GM12801 (cell line): ENCODE results near the gene MPND.

Source experiments
- TF ChIP-seq, protein P1 (sequence below): IDR thresholded peaks from one replicate; pipeline ENCODE4 v1.5.1; 2011; ENCODE audit warnings: control low read depth; ENCODE audit not compliant: insufficient read length; ENCODE audit errors: extremely low read depth

Gene MPND

DNA sequence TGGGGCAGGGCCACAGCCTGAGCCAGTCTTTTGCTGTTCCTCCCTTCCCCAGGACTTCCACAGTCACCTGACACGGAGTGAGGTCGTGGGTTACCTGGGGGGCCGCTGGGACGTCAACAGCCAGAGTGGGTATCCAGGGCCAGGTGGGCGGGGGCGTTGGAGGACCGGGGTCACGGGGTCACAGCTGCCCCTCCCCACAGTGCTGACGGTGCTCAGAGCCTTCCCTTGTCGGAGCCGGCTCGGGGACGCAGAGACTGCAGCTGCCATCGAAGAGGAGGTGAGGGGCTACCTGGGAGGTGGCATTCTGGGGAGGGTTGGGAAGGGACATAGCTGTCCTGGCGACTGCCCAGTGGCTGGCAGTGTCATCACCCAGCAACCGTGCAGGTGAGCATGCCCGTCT is 11.5 kb downstream of the MPND start:
- TF ChIP-seq, protein P1, sequence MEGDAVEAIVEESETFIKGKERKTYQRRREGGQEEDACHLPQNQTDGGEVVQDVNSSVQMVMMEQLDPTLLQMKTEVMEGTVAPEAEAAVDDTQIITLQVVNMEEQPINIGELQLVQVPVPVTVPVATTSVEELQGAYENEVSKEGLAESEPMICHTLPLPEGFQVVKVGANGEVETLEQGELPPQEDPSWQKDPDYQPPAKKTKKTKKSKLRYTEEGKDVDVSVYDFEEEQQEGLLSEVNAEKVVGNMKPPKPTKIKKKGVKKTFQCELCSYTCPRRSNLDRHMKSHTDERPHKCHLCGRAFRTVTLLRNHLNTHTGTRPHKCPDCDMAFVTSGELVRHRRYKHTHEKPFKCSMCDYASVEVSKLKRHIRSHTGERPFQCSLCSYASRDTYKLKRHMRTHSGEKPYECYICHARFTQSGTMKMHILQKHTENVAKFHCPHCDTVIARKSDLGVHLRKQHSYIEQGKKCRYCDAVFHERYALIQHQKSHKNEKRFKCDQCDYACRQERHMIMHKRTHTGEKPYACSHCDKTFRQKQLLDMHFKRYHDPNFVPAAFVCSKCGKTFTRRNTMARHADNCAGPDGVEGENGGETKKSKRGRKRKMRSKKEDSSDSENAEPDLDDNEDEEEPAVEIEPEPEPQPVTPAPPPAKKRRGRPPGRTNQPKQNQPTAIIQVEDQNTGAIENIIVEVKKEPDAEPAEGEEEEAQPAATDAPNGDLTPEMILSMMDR: no peak

DNA sequence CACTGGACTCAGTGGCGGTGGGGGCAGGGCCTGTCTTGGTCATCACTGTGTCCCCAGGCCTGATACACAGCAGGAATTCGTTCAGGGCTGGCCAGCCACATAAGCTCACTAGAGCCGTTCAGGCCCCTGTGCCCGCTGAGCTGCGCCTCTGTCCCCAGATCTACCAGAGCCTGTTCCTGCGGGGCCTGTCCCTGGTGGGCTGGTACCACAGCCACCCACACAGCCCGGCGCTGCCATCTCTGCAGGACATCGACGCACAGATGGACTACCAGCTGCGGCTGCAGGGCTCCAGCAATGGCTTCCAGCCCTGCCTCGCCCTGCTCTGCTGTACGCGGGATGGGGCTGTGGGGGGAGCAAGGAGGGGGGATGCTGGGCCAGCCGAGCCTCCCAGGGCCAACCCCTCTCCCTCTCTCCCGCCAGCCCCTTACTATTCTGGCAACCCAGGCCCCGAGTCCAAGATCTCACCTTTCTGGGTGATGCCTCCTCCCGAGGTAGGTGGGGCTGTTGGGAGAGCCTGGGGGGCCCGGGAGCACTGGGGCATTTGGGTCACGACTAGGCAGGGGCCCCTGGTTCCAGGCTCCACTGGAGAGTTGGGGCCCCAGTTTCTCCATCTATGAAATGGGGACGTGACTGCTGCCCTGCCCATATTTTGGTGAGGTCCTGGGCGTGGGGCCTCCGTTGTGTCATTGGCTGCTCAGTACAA is 13.9 kb downstream of the MPND start:
- TF ChIP-seq, protein P1: no peak

DNA sequence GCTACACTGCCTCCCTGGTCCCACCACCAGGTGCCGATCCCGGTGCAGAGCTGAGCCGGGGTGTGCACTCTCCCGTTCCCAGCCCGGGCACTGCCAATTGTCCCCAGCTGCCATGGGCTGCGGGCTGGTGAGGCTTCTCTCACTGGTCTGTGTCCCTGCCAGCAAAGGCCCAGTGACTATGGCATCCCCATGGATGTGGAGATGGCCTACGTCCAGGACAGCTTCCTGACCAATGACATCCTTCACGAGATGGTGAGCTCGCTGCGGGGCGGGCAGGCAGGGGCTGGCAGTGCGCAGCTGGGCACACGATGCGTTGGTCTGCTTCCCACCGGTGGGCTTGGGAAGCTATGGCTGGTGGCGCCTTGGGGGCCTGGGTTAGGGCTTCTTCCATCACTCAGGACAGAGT is 14.6 kb downstream of the MPND start:
- TF ChIP-seq, protein P1: no peak

DNA sequence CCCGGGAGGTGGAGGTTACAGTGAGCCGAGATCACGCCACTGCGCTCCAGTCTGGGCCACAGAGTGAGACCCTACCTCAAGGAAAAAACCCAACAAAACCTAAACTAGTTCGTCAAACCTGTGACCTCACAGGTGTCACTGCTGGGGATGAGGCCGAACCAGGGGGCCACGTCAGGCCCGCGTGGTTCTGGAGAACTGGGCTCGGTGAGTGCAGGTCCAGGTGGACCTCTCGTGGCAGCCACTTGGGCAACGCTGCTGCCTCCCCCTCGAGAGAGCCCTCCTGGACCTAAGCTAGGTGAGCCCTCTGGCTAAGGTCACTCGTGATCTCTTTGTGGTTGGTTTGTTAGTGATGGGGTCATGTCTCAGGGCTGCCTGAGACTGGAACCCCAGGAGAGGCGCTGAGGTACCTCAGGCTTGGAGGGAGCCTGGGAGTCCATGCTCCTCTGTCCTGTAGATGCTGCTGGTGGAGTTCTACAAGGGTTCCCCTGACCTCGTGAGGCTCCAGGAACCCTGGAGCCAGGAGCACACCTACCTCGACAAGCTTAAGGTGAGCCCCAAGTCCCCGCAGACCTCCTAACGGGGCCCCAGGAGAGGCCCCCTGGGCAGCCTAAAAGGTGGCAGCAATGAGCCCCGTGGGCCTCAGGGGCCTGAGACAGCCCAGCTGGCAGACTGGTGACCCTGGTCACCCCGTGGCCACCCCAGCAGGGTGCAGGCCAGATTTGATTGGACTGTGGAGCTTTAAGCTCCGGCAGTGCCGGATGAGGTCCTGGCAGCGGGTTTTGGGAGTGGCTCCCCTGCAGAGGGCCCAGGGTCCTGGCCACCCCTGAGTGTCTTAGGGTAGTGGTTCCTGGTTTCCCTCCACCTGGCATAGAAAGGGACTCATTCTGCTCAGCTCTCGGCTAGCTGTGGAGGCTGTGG is 15.6 kb downstream of the MPND start:
- TF ChIP-seq, protein P1: no peak

DNA sequence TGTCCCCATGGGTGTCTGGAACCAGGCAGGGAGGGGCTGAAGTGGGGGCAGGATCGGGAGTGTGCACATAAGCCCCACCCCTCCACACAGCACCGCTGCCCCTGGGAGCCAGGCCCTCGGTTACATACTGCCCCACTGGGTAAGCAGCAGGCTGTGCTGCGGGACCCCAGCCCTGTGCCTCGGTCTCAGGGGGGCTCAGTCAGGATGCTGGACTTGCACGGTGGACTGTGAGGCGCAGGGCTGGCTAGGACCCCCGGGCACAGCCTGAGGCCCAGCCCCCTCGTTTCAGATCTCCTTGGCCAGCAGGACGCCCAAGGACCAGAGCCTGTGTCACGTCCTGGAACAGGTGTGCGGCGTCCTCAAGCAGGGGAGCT is 16.3 kb downstream of the MPND start:
- TF ChIP-seq, protein P1: no peak

DNA sequence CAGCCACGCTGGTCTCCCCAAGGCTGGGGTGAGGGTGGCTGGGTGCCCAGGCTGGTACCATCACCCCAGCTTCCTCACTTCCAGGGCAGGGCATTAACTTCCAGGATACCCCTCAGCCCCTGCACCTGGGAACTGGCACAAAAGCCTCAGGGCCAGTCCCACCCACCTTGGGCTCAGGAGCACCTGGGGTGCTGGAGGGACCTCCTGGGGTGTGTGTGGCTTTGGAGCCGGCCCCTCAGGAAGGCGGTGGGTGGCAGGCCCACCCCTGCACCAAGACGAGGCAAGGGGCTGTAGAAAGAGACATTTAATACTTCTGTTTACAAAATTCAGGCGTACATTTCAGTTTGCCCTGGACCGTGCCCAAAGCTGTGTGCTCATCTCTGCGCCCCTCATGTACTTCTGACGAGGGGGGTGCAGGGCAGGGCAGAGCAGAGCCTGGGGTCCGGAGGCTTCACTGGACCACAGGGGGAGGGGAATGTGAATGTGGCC is 16.8 kb downstream of the MPND start:
- TF ChIP-seq, protein P1: no peak

DNA sequence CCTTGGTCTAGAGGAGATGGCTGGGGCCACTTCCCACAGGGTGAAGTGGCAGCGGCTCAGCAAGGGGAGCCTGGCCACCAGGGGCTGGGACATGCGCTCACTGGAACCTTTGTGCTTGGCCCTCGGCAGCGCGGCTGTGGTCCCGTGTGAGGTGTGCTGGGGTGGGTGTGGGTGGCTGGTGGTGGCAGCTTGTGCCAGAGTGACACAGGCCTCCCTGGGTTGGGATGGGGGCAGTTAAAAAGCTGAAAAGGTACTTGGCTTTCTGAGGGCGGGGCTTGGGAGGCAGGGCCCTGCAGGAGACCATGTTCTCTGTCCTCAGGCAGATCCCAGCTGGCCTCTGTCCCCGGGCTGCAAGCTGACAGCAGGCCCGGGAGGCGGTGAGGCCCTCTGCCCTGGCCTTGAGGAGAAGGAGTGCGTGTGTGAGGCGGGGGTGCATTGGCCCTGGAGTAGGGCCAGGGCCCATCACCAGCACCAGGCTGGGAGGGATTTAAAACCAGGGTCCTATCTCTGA is 17.3 kb downstream of the MPND start:
- TF ChIP-seq, protein P1: no peak
